K562 (cell line): ENCODE results near the gene B3GAT3. TPM values are rescaled to one million over a fixed set of nuclear protein-coding genes. Genes with fewer than 3 reads are reported as not detected.
A peak's percentile ranks its signal among the peaks of the same experiment; 100 is the strongest.

Experiments used
- BRF2 ChIP-seq: IDR thresholded peaks from 3 replicates; pipeline ENCODE4 v1.6.1; 2011; ENCODE audit warnings: borderline replicate concordance, mild to moderate bottlenecking; ENCODE audit not compliant: insufficient read length, insufficient read depth
- GTF2E2 ChIP-seq: fragments of 200-800 bp; sonication (Bioruptor generic); IDR thresholded peaks from 2 replicates; pipeline ENCODE4 v1.6.1; 2016; ENCODE audit warnings: missing genetic modification characterization, missing compliant biosample characterization
- HNRNPL ChIP-seq: fragments of 200-400 bp; formaldehyde crosslinking; IDR thresholded peaks from 2 replicates; pipeline ENCODE4 v1.6.1; 2017; ENCODE audit warnings: low read depth, mild to moderate bottlenecking, low read length
- MAFF ChIP-seq: IDR thresholded peaks from 2 replicates; pipeline ENCODE4 v1.6.1; 2012; ENCODE audit warnings: low read length, improper control_type of control experiment
- MEF2D ChIP-seq: conservative IDR thresholded peaks from 2 replicates; pipeline ENCODE4 v1.6.1; 2016; ENCODE audit warnings: low read depth, missing genetic modification characterization, missing compliant biosample characterization
- MNT ChIP-seq, 2 experiments: fragments of 450-650 bp; conservative IDR thresholded peaks; 2 replicates each; pipeline ENCODE4 v1.6.1; 2017; ENCODE audit warnings: mild to moderate bottlenecking in 2 of 2, moderate library complexity in 2 of 2
- POLR2AphosphoS5 ChIP-seq: IDR thresholded peaks from 2 replicates; pipeline ENCODE4 v1.6.1; 2011; ENCODE audit warnings: mild to moderate bottlenecking, low read depth, low read length, moderate library complexity; ENCODE audit not compliant: control insufficient read depth, insufficient read depth
- SAFB2 ChIP-seq: fragments of 200-400 bp; formaldehyde crosslinking; IDR thresholded peaks from 2 replicates; pipeline ENCODE4 v1.6.1; 2018; ENCODE audit warnings: borderline replicate concordance, low read length, low read depth, moderate library complexity; ENCODE audit not compliant: severe bottlenecking
- SLC30A9 ChIP-seq: fragments of 250-450 bp; sonication (Bioruptor Pico); IDR thresholded peaks from 2 replicates; pipeline ENCODE4 v1.8.0; 2022; ENCODE audit warnings: mild to moderate bottlenecking, moderate library complexity
- SNAPC5 ChIP-seq: fragments of 250-450 bp; sonication (Bioruptor Pico); IDR thresholded peaks from 2 replicates; pipeline ENCODE4 v1.8.0; 2021; ENCODE audit warnings: moderate library complexity, mild to moderate bottlenecking, inconsistent platforms
- SREBF2 ChIP-seq: sonication (generic); formaldehyde crosslinking; IDR thresholded peaks from 2 replicates; pipeline ENCODE4 v1.4.0; 2020; ENCODE audit warnings: mild to moderate bottlenecking, missing genetic modification reagents
- TBP ChIP-seq: optimal IDR thresholded peaks from 2 replicates; pipeline ENCODE3; 2011; ENCODE audit warnings: low read depth, low read length, improper control_type of control experiment
- ZBTB43 ChIP-seq: sonication (generic); formaldehyde crosslinking; IDR thresholded peaks from 2 replicates; pipeline ENCODE4 v1.8.0; 2023; ENCODE audit warnings: mild to moderate bottlenecking, missing genetic modification reagents
- ZNF407 ChIP-seq: fragments of 450-650 bp; IDR thresholded peaks from 2 replicates; pipeline ENCODE4 v1.6.1; 2016; ENCODE audit warnings: low read depth
- polyA plus RNA-seq, 8 experiments: library from polyadenylated mRNA; depleted of rRNA in 4 of 8; stranded (reverse) in 5 of 8; unstranded in 3 of 8; fragments of >200 nt; fragmentation: Nextera tagmentation in 2 of 8; fragmentation: Illumina TruSeq in 1 of 8; extraction: Ambion mirVana in 2 of 8; extraction: Trizol in 1 of 8; gene quantifications; 2 replicates each; pipeline versions ENCODE4 v1.2.1 to v1.2.3, GENCODE V29; 2011 to 2014; ENCODE audit warnings: inconsistent platforms in 1 of 8, missing spikeins in 1 of 8
- total RNA-seq, 7 experiments: library from RNA; depleted of rRNA in 6 of 7; stranded (reverse); fragments of >200 nt in 6 of 7; fragmentation: Illumina TruSeq in 2 of 7; extraction: Trizol in 2 of 7; gene quantifications; 2 replicates each; pipeline versions ENCODE4 v1.2.1 to v1.2.3, GENCODE V29; 2011 to 2021; ENCODE audit warnings: low replicate concordance in 1 of 7

B3GAT3 gene
- total and polyA plus RNA-seq, 9 of the 15 experiments (the other 6 are each of a cell fraction or from before 2014, with no cell fraction given) = 0.30 to 64.0 (median 21.4) TPM

GRCh38 chr11:62601372-62602140 lies 20.2 kb downstream of the B3GAT3 start, which contains the start of gene MTA2 (continued):
- no peak for TF ChIP-seq BRF2
- no peak for TF ChIP-seq SREBF2
- TF ChIP-seq MEF2D (tag) = no peak
- TF ChIP-seq POLR2AphosphoS5 = peak; percentile 67
- no peak for TF ChIP-seq HNRNPL
- TF ChIP-seq ZNF407 = no peak
- TF ChIP-seq MAFF = no peak
- TF ChIP-seq TBP = peak; percentile 35
- TF ChIP-seq SAFB2 = no peak
- no peak for TF ChIP-seq SLC30A9 (CRISPR knock-in tag)
- no peak for TF ChIP-seq GTF2E2 (tag)
- no peak; a peak in 1 of 4 replicates for TF ChIP-seq MNT (conservative IDR thresholded peaks at IDR 0.05)
- no peak for TF ChIP-seq SNAPC5 (CRISPR knock-in tag)
- TF ChIP-seq ZBTB43 (CRISPR knock-in tag) = no peak
